PC-9 (cell line): ENCODE data around the gene AKAP8L. TPM values are rescaled to one million over a fixed set of nuclear protein-coding genes. Genes with fewer than 3 reads are reported as not detected.

Source experiments
- BruUV-seq: library from RNA; stranded (reverse); fragments of 400-500 nt; replicated peaks from 2 replicates; lab custom pipeline; 2021; lab: Mats Ljungman, UMichigan
- CTCF ChIA-PET: fragments of 300-600 bp; sonication (Branson Sonifier 250); formaldehyde crosslinking; loops from one replicate; lab custom pipeline; 2022; ENCODE audit warnings: antibody characterized with exemption; lab: Charles Lee
- POLR2A ChIA-PET: fragments of 300-600 bp; sonication (Branson Sonifier 250); formaldehyde crosslinking; loops from one replicate; lab custom pipeline; 2022; ENCODE audit warnings: antibody characterized with exemption; ENCODE audit not compliant: unreplicated experiment; lab: Charles Lee
- DNase-seq, 2 experiments: peaks; one replicate each; pipeline versions ENCODE4 v3.0.0 to v3.0.0-alpha.2; 2015 to 2022; ENCODE audit warnings: mixed read lengths in 1 of 2
- H2AFZ ChIP-seq: fragments of 200-600 bp; sonication (generic); 2 replicates; pipeline ENCODE4 v1.8.1; 2017; ENCODE audit warnings: antibody characterized with exemption
- H3F3A ChIP-seq: fragments of 200-600 bp; sonication (generic); 2 replicates; pipeline ENCODE4 v1.8.1; 2017; ENCODE audit warnings: antibody characterized with exemption, mild to moderate bottlenecking, low read depth; ENCODE audit not compliant: insufficient read depth
- H3K27ac ChIP-seq: fragments of 200-600 bp; sonication (generic); 2 replicates; pipeline ENCODE4 v1.6.1; 2016; ENCODE audit warnings: mixed run types
- H3K27me3 ChIP-seq: fragments of 200-600 bp; sonication (generic); 2 replicates; pipeline ENCODE4 v1.6.1; 2016; ENCODE audit warnings: low read depth, mixed run types; ENCODE audit not compliant: insufficient read depth
- H3K36me3 ChIP-seq: fragments of 200-600 bp; sonication (generic); 2 replicates; pipeline ENCODE4 v1.6.1; 2016; ENCODE audit warnings: low read depth, mixed run types
- H3K4me1 ChIP-seq: fragments of 200-600 bp; sonication (generic); replicated peaks from 2 replicates; pipeline ENCODE4 v1.6.1; 2016; ENCODE audit warnings: mixed run types; ENCODE audit not compliant: insufficient read depth
- H3K4me2 ChIP-seq: fragments of 200-600 bp; sonication (generic); 2 replicates; pipeline ENCODE4 v1.6.1; 2017; ENCODE audit warnings: mixed run types
- H3K4me3 ChIP-seq: fragments of 200-600 bp; sonication (generic); 2 replicates; pipeline ENCODE4 v1.6.1; 2016; ENCODE audit warnings: mixed run types
- H3K79me2 ChIP-seq: fragments of 200-600 bp; sonication (generic); 2 replicates; pipeline ENCODE4 v1.6.1; 2017; ENCODE audit warnings: low read depth, mixed run types
- H3K9me2 ChIP-seq: fragments of 200-600 bp; sonication (generic); 2 replicates; pipeline ENCODE4 v1.8.1; 2017; ENCODE audit warnings: mild to moderate bottlenecking; ENCODE audit not compliant: insufficient read depth
- H3K9me3 ChIP-seq: fragments of 200-600 bp; sonication (generic); 2 replicates; pipeline ENCODE4 v1.8.1; 2016; ENCODE audit warnings: low read depth; ENCODE audit not compliant: insufficient read depth
- H4K20me1 ChIP-seq: fragments of 200-600 bp; sonication (generic); 2 replicates; pipeline ENCODE4 v1.8.1; 2017; ENCODE audit not compliant: insufficient read depth
- EZH2 ChIP-seq: fragments of 200-600 bp; sonication (generic); IDR thresholded peaks from 2 replicates; pipeline ENCODE4 v1.8.0; 2017; ENCODE audit warnings: antibody characterized with exemption, low read depth
- intact Hi-C: fragments of 100-400 bp; cut with micrococcal nuclease; formaldehyde crosslinking; loops from one replicate; pipeline ENCODE4 v1.10.0; 2022; ENCODE audit not compliant: unreplicated experiment
- total RNA-seq: library from RNA; stranded (reverse); gene quantifications from 2 replicates; pipeline ENCODE4 v1.2.3, GENCODE V29; 2021
- TF ChIP-seq, protein P1 (sequence below): fragments of 200-600 bp; sonication (generic); conservative IDR thresholded peaks from 2 replicates; pipeline ENCODE4 v1.6.1; 2017; ENCODE audit warnings: mixed run types, antibody characterized with exemption, mild to moderate bottlenecking, moderate library complexity

AKAP8L gene
- total RNA-seq, 1 experiment from 2014 or later, result 49.9 TPM

DNA sequence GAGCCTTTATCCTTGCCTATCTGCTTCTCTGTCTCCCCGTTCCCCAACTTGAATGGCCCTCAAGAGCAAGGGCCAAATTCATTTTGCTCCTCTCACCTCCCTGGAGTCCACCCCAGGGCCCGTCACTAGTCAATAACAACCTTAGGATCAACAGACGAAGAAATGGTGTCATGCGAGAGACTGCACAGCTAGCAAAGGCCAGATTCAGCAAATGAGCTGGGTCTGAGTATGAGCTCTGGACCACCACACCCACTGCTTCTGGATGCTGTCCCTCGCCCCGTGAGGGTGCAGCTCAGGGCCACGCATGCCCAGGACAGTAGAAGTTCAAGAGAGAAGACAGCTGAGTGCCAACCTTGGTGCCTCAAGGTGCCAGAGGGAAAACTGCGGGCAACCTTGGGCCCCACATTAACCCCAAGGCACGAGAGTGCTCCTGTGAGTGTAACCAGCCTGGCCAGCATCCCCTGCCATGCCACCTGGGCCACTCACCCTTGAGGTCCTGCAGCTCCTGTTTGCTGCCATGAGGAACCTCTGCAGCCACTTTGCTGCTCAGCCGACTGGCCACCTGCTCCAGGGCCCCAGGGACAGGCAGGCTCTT lies 11.8 kb upstream of the AKAP8L start:
- peaks cover 7% of the 10 kb centered on the region; the same call in 1 of the 2 replicates for H3K36me3 ChIP-seq
- no peak overlapping the region for H3K27ac ChIP-seq
- ChIA-PET CTCF (no interaction called here), POLR2A (no interaction called here)
- BruUV-seq, result no TSS peak
- H3K4me1 ChIP-seq, result peaks cover 12% of the 10 kb centered on the region
- H3K9me2 ChIP-seq, result no peaks in the 10 kb centered on the region
- H3K27me3 ChIP-seq, result no peaks in the 10 kb centered on the region
- H2AFZ ChIP-seq, result no peak overlapping the region
- peaks cover 18% of the 10 kb centered on the region for H4K20me1 ChIP-seq
- H3K4me3 ChIP-seq, result no peak overlapping the region
- no peaks in the 10 kb centered on the region for H3K9me3 ChIP-seq
- H3K4me2 ChIP-seq, result peak overlapping the region; percentile 96
- intact Hi-C loops, result no loop called here
- H3F3A ChIP-seq, result peaks cover 16% of the 10 kb centered on the region; the same call in 1 of the 2 replicates
- TF ChIP-seq EZH2, result no peak
- TF ChIP-seq, protein P1, sequence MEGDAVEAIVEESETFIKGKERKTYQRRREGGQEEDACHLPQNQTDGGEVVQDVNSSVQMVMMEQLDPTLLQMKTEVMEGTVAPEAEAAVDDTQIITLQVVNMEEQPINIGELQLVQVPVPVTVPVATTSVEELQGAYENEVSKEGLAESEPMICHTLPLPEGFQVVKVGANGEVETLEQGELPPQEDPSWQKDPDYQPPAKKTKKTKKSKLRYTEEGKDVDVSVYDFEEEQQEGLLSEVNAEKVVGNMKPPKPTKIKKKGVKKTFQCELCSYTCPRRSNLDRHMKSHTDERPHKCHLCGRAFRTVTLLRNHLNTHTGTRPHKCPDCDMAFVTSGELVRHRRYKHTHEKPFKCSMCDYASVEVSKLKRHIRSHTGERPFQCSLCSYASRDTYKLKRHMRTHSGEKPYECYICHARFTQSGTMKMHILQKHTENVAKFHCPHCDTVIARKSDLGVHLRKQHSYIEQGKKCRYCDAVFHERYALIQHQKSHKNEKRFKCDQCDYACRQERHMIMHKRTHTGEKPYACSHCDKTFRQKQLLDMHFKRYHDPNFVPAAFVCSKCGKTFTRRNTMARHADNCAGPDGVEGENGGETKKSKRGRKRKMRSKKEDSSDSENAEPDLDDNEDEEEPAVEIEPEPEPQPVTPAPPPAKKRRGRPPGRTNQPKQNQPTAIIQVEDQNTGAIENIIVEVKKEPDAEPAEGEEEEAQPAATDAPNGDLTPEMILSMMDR, result no peak
- DNase-seq, result no peak
- peaks cover 39% of the 10 kb centered on the region for H3K79me2 ChIP-seq

DNA sequence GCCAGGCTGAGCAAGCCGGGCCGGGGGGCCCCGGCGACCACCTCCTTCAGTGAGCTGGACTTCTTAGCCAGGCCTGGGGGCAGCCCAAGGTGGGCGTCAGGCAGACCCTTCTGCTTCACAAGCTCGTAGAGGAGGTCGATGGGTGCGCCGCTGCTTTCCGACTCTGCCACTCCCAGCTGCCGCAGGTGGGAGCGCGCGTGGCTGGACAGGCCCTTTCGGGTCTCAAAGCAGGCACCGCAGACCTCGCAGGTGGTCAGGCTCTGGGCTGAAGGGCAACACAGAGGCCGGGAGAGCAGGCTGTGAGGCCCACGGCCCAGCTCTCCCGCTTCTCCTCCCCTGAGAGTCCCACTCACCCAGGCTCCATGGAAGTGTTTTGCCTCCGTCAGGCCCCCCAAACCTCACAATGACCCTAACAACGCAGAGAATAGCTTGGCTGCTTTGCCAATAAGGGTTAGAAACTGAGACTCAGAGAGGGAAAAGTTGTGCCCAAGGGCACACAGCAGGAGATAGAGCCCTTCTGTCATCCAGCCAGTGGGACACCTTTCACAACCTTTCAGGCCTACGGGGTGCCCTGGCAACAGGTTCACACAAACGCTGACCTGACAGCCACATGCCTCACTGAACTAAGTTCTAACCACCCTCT lies 11.2 kb upstream of the AKAP8L start:
- TF ChIP-seq EZH2, result no peak
- TF ChIP-seq, protein P1, result no peak
- ChIA-PET CTCF (no interaction called here), POLR2A (no interaction called here)
- Histone ChIP-seq H3K4me2 (peak overlapping the region; percentile 96; the same call in 1 of the 2 replicates), H3F3A (peaks cover 16% of the 10 kb centered on the region; the same call in 1 of the 2 replicates), H3K4me1 (peaks cover 12% of the 10 kb centered on the region), H3K36me3 (peaks cover 7% of the 10 kb centered on the region; the same call in 1 of the 2 replicates), H3K27me3 (no peaks in the 10 kb centered on the region), H3K9me2 (no peaks in the 10 kb centered on the region), H3K27ac (no peak overlapping the region), H2AFZ (no peak overlapping the region), H3K79me2 (peaks cover 39% of the 10 kb centered on the region), H3K4me3 (no peak overlapping the region), H4K20me1 (peaks cover 18% of the 10 kb centered on the region), H3K9me3 (no peaks in the 10 kb centered on the region)
- BruUV-seq, result no TSS peak
- no peak for DNase-seq
- intact Hi-C loops, result no loop called here

DNA sequence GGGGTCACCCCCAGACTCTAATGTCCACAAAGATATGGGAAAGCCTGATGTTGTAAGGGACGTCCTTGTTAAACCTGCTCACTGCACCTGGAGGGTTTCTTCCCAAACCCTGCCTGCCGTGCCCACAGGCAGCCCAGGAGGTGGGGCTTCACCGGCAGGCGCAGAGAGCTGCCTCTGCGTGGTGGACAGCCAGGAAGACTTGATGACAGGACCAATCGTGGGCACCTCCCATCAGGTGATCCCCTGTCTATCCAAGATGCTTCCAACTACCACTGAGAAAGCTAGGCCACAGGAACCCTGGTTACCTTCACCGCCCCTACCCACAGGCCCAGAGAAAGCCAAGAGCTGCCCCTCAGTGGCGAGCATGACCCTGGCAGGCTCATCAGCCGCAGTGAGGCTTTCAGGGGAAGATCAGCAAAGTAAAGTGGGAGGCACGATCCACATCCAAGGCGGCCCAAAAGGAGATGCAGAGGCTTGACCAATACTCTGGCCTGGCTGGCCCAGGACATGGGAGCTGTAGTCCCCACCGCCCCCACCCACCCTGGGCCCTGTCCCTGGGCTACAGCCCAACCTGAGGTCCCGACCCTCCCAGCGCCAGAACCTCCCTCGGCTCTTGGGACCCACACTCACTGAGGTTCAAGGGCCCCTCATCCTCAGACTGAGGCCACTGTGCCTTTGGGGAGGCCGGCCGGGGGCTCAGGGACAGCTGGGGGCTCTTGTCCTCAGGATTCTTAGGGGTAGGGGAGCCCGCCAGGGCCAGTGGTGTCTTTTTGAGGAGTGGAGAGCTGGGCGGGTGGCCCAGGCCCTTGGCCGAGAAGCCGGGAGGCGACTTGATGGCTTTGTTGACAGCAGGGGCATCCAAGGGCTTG lies 10.4 kb upstream of the AKAP8L start:
- POLR2A ChIA-PET, result no interaction called here
- H3K36me3 ChIP-seq, result peaks cover 8% of the 10 kb centered on the region; the same call in 1 of the 2 replicates
- CTCF ChIA-PET, result no interaction called here

More for the DNA sequence above, 10.4 kb upstream of the AKAP8L start:
- Histone ChIP-seq H3K4me3 (no peak overlapping the region), H3K27me3 (no peaks in the 10 kb centered on the region), H3K27ac (no peak overlapping the region), H2AFZ (no peak overlapping the region), H3K4me2 (no peak overlapping the region), H3K79me2 (peaks cover 39% of the 10 kb centered on the region), H3F3A (peaks cover 16% of the 10 kb centered on the region; the same call in 1 of the 2 replicates), H3K9me3 (no peaks in the 10 kb centered on the region), H4K20me1 (peaks cover 18% of the 10 kb centered on the region), H3K9me2 (no peaks in the 10 kb centered on the region), H3K4me1 (peaks cover 12% of the 10 kb centered on the region)
- no peak for DNase-seq
- intact Hi-C loops, result no loop called here
- BruUV-seq, result no TSS peak
- TF ChIP-seq EZH2, result no peak
- TF ChIP-seq, protein P1, result no peak
